ENCODE measurements around the gene MYO1D.

MYO1D gene

GRCh38 chr17:32615326-32615725, 261.6 kb downstream of the MYO1D start:
- no peak for DNase-seq (ENCODE audit: low read depth)
- no peak overlapping the region for H3K4me3 ChIP-seq (ENCODE audit: low read depth, low read length)

DNA sequence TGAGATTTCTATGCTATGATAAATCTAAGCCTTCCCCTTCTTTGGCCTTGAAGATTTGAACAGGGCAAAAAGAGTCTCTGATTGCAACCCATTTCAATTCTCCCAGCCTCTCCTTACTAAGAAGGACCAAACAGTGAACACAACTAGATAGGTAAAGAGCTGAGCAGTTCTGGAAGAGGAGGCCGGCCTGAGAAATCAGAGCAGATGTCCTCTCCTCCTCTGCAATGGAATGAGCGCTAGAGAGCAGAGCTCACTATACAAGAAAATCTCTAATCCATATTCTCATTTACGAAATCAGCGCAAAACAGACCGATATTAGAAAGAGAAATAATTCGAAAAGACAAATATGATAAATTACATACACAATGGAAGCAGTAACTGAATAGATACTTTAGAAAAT, 266.0 kb downstream of the MYO1D start:
- no peak for DNase-seq (ENCODE audit: low read depth)
- no peak overlapping the region for H3K4me3 ChIP-seq (ENCODE audit: low read depth, low read length)

DNA sequence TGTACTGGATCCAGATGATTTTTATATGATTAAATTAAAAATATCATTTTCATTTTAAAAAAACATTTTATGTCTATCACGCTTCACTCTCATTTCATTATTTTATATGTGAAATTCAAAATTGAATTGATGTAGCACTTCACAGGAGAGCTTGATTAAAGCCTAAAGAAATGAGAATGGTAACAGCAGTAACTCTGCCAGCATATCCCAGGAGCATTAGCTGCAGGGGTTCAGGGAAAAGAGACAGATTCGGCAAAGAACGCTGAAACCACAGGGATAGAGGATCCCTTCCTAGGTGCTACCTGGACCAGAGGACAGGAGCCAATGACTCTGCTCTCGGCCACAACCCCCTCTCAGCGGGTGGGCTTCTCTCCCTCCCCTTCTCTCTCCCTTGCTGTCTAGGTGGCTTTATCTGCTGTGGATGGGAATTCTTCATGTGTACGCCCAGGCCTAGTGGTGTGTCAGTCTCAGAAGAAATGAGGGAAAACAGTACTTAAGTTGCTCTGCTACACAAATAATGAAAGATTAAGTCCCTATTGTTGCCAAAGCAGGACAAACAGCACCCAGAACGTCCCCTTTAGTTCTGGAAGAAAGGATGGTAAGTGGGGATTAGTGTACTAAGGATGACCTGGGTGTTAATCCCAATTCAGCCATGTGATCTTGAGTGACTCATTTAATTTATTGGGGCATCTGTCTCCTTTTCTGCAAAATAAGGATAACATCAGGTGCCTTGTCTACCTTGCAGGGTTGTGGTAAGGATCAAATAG, 266.9 kb downstream of the MYO1D start:
- no peak for DNase-seq (ENCODE audit: low read depth)
- H3K4me3 ChIP-seq (ENCODE audit: low read depth, low read length), result no peak overlapping the region

DNA sequence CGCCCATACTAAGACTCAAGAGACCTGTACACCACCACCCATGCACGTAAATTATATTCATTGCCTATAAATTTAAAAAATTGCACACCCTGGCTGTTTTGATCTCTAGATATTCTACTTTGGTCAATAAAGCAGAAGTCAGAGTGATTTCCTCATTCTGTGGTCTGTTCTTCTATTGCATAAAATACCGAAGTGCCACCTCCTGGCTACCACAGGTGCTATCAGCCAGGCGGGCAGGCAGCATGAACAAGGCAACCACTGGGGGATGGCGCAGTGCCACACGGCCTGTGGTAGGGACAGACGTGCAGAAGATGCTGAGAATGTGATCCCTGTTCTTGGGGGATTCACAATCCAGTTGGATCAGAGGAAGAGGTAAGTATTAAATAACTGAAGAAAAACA, 267.8 kb downstream of the MYO1D start:
- DNase-seq (ENCODE audit: low read depth), result no peak
- H3K4me3 ChIP-seq (ENCODE audit: low read depth, low read length), result no peak overlapping the region

DNA sequence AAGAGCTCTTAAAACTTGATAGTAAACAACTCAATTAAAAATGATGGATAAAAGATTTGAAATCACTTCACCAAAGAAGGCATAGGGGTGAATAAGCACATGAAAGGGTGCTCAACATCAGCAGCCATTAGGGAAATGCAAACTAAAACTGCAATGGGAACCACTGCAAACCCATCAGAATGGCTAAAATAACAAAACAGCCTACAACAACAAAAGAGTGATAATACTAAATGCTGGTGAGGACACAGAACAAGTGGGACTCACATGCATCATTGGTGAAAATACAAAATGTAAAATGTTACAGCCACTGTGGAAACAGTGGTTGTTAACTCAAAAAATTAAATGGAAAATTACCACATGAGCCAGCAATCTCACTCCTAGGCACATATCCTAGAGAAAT, 268.7 kb downstream of the MYO1D start:
- DNase-seq (ENCODE audit: low read depth), result no peak
- H3K4me3 ChIP-seq (ENCODE audit: low read depth, low read length), result no peak overlapping the region

- no peak overlapping the region for H3K4me3 ChIP-seq (ENCODE audit: low read depth, low read length)
- no peak for DNase-seq (ENCODE audit: low read depth)
Observed at GRCh38 chr17:32604966-32605365, 272.0 kb downstream of the MYO1D start.

GRCh38 chr17:32602396-32602795, 274.5 kb downstream of the MYO1D start:
- no peak for DNase-seq (ENCODE audit: low read depth)
- H3K4me3 ChIP-seq (ENCODE audit: low read depth, low read length), result no peak overlapping the region

DNA sequence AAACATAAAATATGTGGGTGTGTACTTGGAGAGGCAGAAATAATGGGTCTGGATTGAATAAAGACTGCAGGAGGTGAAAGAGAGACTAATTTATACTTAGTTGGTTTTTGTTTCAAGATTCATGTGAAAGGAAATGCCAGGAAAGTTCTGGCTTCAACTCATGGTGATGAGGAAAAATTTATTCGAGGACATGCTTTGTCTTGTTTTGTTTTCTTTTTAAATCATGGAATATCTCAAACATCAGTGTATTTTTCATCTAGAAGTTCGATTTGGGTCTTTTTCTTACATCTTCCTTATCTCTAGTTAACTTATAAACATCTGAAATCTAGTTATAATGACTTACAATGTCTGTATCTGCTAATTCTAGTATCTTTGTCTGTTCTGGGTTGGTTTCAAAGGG, 275.1 kb downstream of the MYO1D start:
- H3K4me3 ChIP-seq (ENCODE audit: low read depth, low read length), result no peak overlapping the region
- no peak for DNase-seq (ENCODE audit: low read depth)

DNA sequence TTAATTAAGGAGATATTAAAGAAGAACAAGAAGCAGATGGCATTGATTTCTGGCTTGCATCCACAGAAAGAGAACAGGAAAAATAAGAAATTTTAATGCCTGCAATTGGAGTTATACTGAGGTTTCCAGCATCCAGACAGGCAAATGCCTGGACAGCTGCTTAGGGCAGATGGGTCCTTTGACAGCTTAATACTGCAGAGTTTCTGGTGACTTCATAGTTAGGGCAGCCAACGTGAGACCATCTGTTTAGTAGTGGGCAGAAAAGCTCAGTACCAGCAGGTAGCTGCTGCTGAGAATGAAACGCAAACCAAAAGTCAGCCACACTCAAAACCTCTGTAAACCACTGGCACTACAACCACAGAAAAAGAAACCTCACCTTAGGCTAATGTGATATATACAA, 280.3 kb downstream of the MYO1D start:
- H3K4me3 ChIP-seq (ENCODE audit: low read depth, low read length), result no peak overlapping the region
- no peak for DNase-seq (ENCODE audit: low read depth)

GRCh38 chr17:32596206-32596605, 280.7 kb downstream of the MYO1D start:
- H3K4me3 ChIP-seq (ENCODE audit: low read depth, low read length), result no peak overlapping the region
- no peak for DNase-seq (ENCODE audit: low read depth)

DNA sequence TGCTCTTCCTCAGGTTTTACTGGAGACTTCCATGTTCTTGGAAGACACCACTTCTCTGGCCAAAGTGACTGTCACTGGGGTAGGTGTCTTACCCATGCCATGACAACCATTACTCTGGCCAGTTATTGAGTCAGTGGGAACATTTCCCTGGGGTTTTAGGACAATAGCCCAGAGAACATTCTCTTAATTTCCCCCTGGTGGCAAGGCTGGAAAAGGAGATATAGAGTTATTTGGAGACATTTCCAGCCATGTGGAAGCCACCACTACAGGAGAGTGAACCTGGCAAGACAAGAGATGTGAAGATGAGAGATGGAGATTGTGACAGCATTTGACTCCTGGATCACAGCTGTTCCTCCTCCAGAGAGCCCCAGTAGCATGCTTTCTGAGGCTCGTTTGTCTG, 283.9 kb downstream of the MYO1D start:
- DNase-seq (ENCODE audit: low read depth), result no peak
- H3K4me3 ChIP-seq (ENCODE audit: low read depth, low read length), result no peak overlapping the region

GRCh38 chr17:32591405-32591804, 285.5 kb downstream of the MYO1D start:
- H3K4me3 ChIP-seq (ENCODE audit: low read depth, low read length), result no peak overlapping the region
- no peak for DNase-seq (ENCODE audit: low read depth)

DNA sequence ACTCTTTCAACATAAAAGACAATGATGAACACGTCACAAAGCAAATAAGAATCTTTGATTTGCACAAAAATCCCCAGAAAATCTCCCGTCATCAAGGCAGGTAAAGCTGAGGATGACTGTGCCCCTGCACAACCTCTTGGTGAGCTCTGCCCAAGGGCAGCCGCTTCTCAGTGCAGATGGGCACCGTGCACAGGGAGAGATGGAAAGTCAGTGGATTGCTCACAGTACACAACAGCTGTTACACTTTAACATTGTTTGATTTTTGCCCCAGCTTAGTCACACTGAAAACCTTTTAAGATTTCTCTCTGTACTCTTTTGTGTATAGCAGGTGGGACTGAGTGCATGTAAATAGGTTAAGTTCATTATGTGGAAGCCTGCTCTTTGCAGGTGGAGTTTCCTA, 285.9 kb downstream of the MYO1D start:
- no peak overlapping the region for H3K4me3 ChIP-seq (ENCODE audit: low read depth, low read length)
- DNase-seq (ENCODE audit: low read depth), result no peak

- no peak for DNase-seq (ENCODE audit: low read depth)
- no peak overlapping the region for H3K4me3 ChIP-seq (ENCODE audit: low read depth, low read length)
Observed at GRCh38 chr17:32588982-32589381, 287.9 kb downstream of the MYO1D start.

GRCh38 chr17:32588135-32588534, 288.8 kb downstream of the MYO1D start:
- DNase-seq (ENCODE audit: low read depth), result no peak
- no peak overlapping the region for H3K4me3 ChIP-seq (ENCODE audit: low read depth, low read length)

GRCh38 chr17:32586666-32587065, 290.3 kb downstream of the MYO1D start:
- no peak for DNase-seq (ENCODE audit: low read depth)
- no peak overlapping the region for H3K4me3 ChIP-seq (ENCODE audit: low read depth, low read length)

DNA sequence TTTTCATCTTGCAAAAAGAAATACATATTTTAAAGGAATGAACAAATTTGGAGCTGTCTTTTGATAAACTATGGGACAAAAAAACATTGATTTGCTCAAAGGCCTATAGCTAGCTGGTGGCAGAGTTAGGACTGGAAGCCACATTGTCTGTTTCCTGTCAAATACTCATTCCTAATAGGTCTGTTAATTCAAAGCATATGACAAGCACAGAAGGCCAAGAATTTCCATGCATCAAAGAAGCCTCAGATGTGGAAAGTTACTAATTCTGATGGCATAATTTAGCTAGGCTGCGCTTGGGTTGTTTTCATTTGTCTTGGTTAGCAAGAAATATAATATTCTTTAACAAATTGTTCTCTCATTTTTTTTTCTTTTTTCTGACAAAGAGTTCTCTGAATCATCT, 292.1 kb downstream of the MYO1D start:
- no peak for DNase-seq (ENCODE audit: low read depth)
- no peak overlapping the region for H3K4me3 ChIP-seq (ENCODE audit: low read depth, low read length)

- H3K4me3 ChIP-seq (ENCODE audit: low read depth, low read length), result no peak overlapping the region
- DNase-seq (ENCODE audit: low read depth), result no peak
Observed at GRCh38 chr17:32583053-32583452, 293.9 kb downstream of the MYO1D start.

- DNase-seq (ENCODE audit: low read depth), result no peak
- H3K4me3 ChIP-seq (ENCODE audit: low read depth, low read length), result no peak overlapping the region
Observed at GRCh38 chr17:32575852-32576251, 301.1 kb downstream of the MYO1D start.

DNA sequence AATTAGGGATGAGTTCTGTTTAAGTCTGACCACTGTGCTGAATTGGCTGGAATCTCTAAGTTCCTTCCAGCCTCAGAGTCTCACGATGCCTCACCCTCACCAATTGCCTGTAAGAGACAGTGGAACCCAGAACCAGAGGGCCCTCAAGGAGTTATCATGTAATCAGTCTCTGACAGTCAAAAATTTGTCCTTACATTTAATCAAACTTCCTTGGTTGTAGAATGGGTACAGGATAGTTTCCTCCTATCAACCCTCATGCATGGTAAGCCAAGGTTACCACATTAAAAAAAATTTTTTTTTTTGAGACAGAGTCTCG, 306.9 kb downstream of the MYO1D start:
- DNase-seq (ENCODE audit: low read depth), result no peak
- H3K4me3 ChIP-seq (ENCODE audit: low read depth, low read length), result no peak overlapping the region

DNA sequence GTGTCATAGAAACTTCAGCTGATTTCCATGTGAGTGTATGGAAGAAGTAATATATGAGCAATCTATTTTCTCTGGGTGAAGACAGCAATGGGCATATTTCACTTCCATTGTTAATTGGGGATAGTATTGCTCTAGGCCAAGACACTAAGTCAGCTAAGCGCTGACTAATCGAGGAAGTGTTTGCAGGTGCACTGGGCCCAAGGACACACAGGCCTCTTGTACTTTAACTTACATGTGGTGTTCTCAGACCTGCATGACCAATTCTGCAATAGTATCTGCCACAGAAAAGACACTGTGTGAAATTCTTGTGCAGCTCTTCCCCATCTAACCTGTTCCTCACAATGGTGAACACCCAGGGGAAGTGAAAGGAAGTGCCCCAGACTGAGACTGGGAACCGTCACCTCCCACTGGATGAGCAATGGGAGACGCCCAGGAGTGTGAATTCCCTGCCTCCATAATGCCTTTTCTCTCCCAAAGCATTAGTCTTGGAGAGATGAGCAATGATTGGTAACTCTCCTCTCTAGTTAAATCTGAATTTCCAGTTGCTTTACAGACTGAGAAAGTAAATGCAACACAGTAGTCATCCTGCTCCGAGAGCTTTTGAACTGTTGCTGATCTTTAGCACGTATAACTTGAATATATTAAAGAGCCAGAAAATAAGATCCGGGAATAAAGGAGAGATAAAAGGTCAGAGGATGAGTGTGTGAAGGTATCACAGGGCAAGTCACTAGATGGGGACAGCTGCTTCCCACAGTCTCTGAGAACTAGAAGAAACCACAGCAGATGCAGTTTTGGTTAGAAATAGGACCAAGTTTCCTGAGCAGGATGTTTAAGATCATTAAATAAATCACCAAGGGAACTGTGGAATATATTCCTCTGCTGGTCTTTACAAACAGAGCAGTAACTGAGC, 307.5 kb downstream of the MYO1D start:
- DNase-seq (ENCODE audit: low read depth), result peak; percentile 10
- H3K4me3 ChIP-seq (ENCODE audit: low read depth, low read length), result no peak overlapping the region

Measured in skeletal muscle cell (primary cell).